ENCODE measurements around the gene PDIA5. TPM values are rescaled to one million over a fixed set of nuclear protein-coding genes. Genes with fewer than 3 reads are reported as not detected.

The PDIA5 gene
- total RNA-seq, 4 donors from 2014 or later = 12.0 to 21.0 (median 15.8) TPM

DNA sequence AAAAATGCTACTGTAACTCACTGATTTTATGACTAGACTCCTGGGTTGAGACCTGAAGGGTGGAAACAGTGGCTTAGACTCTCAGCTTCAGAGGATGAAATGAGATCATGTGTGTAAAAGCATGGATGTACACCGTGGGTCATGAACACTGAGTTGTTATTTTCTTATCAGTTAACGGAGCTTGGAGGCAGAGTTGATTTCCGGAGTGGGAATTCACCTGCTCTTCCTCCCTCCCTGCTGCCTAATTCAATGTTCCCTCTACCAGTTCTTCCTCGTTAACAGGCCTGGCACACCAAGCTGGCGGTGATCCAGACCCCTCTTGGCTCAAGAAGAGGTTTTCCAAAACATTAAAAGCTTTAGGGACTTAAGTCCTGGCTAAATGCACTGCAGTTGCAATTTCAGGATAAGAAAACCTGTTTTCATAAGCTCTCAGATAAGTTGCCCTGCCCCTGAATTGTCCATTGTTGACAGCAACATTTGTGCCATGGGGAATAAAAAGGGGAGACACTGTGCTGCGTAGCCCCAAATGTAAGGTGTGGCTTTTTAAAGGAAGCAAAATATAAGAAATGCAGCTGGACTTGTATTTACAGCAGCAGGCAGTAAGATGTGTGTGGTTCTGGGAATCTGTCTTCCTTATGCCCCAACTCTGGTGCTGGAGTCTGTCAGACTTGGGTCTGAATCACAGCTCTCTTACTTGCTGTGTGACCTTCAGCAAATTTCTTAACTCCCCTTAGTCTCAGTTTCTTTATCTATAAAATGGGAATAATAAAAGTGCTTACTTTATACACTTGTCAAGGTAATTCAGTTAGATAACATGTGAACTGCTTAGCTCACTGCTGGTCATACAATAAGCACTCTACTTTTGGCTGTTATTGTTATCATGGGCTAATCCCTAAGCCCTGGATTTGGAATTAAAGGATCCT is 9.9 kb downstream of the PDIA5 start:
- ATAC-seq (ENCODE audit: low FRiP score) = peak; percentile 54
- DNase-seq (ENCODE audit: low spot score) = no peak
- TF ChIP-seq, protein P1, sequence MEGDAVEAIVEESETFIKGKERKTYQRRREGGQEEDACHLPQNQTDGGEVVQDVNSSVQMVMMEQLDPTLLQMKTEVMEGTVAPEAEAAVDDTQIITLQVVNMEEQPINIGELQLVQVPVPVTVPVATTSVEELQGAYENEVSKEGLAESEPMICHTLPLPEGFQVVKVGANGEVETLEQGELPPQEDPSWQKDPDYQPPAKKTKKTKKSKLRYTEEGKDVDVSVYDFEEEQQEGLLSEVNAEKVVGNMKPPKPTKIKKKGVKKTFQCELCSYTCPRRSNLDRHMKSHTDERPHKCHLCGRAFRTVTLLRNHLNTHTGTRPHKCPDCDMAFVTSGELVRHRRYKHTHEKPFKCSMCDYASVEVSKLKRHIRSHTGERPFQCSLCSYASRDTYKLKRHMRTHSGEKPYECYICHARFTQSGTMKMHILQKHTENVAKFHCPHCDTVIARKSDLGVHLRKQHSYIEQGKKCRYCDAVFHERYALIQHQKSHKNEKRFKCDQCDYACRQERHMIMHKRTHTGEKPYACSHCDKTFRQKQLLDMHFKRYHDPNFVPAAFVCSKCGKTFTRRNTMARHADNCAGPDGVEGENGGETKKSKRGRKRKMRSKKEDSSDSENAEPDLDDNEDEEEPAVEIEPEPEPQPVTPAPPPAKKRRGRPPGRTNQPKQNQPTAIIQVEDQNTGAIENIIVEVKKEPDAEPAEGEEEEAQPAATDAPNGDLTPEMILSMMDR (IDR thresholded peaks at IDR 0.05) = no peak

DNA sequence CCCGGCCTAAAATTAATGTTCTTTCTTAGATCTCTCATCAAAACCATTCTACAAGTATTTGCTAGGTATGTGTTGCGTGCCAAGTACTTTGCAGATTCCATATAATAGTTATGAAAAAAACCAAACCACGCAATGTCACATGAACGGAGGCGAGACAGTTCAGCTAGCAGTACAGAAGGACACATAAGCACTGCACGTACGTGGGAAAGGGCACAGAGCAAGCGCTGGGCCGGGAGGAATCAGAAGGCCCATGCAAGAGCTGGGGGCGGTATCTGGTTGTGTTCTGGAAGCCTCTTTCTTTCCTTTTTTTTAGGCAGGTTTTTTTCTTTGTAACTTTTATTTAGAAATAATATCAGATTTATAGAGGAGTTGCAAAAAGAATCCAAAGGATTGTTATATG is 11.3 kb downstream of the PDIA5 start:
- TF ChIP-seq, protein P1 (IDR thresholded peaks at IDR 0.05) = no peak
- DNase-seq (ENCODE audit: low spot score) = no peak
- ATAC-seq (ENCODE audit: low FRiP score) = no peak

DNA sequence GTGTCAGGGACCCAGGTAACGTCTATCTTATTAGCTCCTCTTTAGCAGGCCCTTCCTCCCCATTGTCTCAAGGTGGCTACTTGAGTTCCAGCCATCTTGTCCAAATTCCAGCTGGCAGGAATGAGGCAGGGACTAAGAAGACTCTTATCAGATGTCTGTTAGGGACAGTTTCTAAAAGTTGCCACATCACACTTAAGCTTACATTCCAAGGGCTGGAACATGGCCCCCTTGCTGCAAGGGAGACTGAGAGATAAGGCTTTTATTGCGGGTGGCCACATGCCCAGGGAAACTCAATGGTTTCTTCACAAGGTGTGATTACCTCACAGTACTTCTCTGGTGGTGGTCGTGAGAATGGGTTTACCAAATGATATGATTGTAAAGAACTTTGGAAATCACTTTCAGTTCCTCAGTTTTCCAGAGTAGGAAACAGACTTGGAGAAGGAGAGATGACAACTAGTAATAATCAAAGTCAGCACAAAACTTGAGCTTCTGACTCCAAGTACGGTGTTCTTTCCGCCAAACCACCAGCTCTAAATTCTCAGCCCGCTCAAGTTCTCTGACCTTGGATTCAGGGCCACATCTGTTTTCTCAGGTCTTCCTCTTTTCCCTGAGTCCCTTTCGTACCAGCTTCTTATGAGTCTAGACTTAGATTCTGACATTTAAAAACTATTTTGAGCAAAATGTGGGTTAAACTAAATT is 14.2 kb downstream of the PDIA5 start:
- DNase-seq (ENCODE audit: low spot score) (no peak), ATAC-seq (ENCODE audit: low FRiP score) (no peak)
- TF ChIP-seq, protein P1 (IDR thresholded peaks at IDR 0.05) = no peak

DNA sequence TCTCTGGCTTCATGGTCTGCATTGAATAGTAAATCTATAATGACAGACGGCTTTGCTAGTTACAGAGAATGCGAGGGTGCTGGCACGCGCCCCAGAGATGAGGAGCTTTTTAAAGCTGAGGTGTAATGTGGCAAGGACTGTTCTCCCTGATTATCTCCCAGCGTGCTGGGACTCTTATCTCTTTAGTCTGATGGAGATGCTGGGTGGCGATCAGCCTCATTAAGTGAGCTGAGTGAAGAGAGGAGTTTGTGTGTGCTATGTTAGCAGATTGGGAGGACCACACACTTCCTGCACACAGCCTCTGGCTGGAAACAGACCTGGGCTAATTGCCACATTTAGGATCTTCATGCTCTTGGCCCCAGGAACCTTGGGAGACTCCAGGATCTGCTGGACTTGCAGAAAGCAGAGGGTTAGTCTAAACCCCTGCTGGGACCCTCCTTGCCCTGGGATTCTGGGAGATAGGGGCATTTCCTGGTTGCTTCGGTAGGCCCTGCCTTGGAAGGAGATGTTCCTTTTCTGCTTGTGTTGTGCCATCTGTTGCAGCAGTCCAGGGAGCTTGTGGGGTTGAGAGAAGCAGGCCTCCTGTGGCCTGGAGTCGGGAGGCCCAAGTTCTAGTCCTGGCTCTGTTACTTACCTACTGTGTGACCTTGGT is 15.0 kb downstream of the PDIA5 start:
- TF ChIP-seq, protein P1 (IDR thresholded peaks at IDR 0.05) = no peak
- ATAC-seq (ENCODE audit: low FRiP score) (no peak), DNase-seq (ENCODE audit: low spot score) (no peak)

DNA sequence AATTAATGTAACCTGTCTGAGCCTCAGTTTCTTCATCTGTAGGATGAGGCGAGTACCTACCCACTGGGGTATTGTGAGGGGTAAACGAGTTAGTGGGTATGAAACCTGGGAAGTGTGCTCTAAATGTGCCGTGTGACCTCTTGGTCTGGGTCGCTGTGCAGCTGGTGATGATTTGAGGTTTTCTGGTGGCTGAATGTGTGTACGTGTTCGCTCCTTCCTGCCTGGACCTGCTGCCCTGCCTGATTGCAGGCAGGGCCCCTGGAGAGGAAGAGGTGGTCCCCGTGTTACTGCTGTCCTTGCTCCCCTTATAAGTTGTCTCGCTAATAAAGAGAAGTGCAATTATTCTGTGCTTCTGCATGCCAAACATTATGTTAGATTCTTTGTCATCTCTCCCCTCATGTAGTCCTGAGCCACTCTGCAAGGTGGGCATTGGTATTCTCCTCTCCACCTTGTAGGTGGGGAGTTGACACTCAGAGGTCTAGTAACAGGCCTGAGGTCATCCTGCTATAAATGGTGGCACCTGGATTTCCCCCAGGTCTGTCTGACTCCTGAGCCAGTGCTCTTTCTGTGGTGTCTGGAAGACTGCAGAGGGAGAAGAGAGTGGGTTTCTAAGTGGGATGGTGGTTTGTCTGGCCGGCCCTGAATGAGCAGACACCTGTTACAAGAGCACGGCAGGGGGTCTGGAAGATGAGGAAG is 15.7 kb downstream of the PDIA5 start:
- no peak for ATAC-seq (ENCODE audit: low FRiP score)
- no peak for DNase-seq (ENCODE audit: low spot score)
- TF ChIP-seq, protein P1 (IDR thresholded peaks at IDR 0.05) = no peak

DNA sequence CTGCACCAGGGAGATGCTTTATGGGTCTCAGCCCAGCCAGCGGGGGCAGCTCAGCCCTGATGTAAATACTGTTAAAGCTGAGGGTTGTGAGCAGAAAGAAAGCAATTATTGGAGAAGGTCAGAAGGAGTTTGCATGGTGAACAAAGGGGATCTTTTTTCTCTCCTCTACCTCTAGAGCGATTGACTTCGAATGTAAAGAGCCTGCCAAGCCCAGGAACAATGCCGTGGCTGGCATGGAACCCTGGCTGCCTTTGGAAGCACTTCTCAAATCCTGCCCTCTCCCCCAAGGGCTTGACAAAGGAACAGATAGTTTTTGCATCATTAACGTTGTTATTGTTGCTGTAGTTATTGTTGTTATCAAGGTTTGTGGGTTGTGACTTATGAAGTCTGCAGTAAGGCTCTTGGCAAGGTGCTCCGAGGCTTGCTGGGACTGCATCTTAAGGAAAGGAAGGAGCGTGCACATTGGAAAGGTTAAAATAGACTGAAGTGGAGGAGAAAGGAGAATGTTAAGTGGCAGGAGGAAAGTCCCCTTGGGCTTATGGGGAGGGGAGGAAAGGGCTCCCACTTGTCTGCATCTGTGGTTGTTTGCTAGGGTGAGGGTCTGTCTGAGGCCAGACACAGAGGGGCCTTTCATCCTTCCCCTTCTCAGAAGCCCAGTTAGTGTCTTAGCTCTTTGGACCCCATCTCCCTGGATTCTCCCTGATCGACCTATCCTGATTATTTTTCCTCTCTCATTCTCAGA is 16.7 kb downstream of the PDIA5 start:
- ATAC-seq (ENCODE audit: low FRiP score) (no peak), DNase-seq (ENCODE audit: low spot score) (no peak)
- TF ChIP-seq, protein P1 (IDR thresholded peaks at IDR 0.05) = no peak
